A172 (cell line): ENCODE results near the gene FAM161A. TPM values are rescaled to one million over a fixed set of nuclear protein-coding genes. Genes with fewer than 3 reads are reported as not detected.
"Not testable (repeated sequence)": the region's sequence is repeated elsewhere in the genome, so short reads cannot be mapped to it uniquely, and the experiment has no call there.

Experiments used
- DNase-seq: peaks from one replicate; pipeline ENCODE4 v3.0.0-alpha.2; 2015; ENCODE audit warnings: low spot score
- total RNA-seq: library from RNA; depleted of rRNA; stranded (reverse); fragments of >200 nt; shearing (Covaris generic); gene quantifications from 2 replicates; pipeline ENCODE4 v1.2.3, GENCODE V29; 2014

FAM161A gene
- total RNA-seq, 1 experiment from 2014 or later: 4.0 TPM

DNA sequence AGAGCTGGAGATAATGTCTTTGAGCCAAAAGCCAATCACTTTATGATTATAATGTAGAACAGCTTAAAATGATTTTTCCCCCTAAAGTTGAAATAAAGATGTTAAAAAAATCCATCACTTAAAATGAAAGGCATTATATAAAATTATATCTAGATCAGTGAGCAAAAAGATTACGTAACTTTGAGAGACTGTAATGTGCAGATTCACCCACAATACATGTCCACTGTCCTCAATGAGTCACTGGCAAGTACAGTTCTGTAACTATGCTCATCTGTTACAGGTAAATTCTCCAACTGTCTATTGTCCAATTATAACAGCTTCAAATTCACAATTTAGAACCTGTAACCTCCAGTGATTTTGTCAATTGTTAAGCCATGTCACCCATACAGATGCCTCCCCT, 19.0 kb downstream of the FAM161A start:
- DNase-seq: no peak

DNA sequence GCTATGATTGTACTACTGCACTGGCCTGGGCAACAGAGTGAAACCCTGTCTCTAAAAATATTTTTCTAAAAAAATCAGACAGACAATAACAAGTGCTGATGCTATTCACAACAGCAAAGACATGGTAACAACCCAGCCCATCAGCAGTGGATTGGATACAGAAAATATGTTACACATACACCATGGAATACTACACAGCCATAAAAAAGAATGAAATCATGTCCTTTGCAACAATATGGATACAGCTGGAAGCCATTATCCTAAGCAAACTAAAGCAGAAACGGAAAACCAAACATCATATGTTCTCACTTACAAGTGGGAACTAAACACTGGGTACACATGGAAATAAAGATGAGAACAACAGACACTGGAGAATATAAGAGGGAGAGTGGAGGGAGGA, 19.9 kb downstream of the FAM161A start:
- no peak for DNase-seq

DNA sequence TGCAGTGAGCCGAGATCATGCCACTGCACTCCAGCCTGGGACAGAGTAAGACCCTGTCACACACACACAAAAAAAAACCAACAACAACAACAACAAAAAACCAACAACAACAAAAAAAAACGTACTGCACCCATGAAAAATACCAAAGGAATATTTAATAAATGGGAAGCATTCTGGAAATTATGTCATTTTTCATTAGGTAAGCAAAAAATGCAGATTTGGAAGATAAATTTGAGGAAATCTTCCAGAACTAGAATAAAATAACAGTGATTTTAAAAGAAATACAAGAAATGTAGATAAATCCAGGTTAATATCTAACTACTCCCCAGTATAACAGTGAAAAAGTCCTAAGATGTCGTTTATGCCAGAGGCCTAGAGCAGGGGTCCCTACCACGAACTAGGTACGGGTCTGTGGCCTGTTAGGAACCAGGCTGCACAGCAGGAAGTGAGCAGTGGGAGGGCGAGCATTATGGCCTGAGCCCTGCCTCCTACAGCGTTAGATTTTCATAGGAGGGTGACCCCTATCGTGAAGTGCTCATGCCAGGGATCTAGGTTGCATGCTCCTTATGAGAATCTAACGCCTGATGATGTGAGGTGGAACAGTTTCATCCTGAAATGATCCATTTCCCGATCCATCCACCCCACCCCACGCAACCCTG, 21.5 kb downstream of the FAM161A start:
- no peak for DNase-seq

DNA sequence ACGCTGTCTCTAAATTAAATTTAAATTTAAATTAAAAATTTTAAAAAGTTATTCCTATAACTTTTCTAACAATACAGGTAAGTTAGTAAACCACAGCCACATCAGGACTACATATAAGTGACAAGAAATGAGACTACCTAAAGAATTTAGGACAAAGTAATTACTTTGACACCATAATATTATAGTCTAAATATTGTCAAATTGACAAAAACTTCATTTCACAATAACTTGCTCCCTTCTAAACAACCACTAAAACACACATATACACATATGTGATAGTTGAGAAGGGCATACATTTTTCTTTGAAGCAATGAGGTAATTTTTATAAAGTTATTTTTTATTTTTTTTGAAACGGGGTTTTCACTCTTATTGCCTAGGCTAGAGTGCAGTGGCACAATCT, 31.6 kb downstream of the FAM161A start:
- DNase-seq: no peak

DNA sequence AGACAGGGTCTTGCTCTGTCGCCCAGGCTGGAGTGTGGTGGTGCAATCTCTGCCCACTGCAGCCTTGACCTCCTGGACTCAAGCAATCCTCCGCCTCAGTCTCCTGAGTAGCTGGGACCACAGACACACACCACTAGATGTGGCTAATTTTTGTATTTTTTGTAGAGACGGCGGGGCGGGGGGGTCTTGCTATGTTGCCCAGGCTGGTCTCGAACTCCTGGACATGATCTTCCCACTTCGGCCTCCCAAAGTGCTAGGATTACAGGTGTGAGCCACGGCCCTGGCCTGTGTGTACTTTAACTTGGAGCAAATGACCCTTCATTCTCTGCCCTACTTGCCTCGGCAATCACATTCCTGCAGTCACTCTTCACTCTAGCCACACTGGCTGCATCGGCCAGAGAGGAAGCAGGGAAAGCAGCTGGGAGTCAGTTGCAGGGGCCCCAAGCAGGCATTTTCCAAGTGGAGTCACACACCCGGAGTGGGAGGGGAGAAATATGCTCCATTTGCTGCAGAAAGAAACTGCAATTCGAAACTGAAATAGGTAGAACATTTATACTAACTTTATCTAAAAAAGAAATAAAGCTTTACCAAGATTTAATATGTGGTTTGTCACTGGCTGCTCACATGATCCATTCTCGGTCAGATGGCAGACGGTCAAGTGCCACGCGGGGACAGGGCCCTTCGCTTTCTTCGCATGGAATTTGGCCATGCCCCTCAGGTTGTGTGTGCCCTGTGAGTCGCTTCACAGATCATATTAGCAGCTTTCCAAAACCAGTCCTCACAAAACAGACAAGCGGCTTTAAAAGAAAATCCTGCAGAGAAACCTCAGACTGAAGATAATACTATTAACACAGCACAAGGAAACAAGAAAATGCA, 37.1 kb downstream of the FAM161A start:
- DNase-seq: no peak

DNA sequence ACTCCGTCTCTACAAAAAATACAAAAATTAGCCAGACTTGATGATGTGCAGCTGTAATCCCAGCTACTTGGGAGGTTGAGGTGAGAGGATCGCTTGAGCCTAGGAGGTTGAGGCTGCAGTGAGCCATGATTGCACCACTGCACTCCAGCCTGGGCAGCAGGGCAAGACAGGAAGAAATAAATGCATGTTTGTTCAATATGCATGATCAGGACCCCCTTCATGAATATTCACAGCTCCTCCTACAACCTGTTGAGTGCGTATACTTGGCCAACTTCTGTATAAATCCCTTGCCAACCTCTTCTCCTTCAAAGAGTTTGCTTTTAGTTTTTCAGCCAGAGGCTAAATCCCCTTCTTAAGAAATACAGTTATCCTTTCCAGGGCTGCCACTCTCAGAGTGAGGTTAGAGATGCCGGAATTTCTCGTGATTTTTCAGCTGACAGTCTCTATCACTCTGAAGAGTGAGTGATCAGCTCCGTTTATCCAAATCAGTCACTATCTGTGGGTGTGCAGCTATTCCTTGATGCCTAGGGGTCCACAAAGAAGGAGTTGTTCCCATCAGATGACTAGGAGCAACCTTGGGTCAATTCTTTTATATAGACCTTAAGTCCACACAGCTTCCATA, 39.2 kb downstream of the FAM161A start:
- DNase-seq: no peak

DNA sequence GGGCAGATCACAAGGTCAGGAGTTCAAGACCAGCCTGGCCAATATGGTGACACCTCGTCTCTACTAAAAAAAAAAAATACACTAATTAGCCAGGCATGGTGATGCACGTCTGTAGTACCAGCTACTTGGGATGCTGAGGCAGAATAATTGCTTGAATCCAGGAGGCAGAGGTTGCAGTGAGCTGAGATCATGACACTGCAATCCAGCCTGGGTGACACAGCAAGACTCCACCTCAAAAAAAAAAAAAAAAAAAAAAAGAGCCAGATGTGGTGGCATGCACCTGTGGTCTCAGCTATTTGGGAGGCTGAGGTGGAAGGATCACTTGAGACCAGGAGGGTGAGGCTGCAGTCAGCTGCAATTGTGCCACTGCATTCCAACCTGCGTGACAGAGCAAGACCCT, 40.5 kb downstream of the FAM161A start:
- not testable (repeated sequence) for DNase-seq

DNA sequence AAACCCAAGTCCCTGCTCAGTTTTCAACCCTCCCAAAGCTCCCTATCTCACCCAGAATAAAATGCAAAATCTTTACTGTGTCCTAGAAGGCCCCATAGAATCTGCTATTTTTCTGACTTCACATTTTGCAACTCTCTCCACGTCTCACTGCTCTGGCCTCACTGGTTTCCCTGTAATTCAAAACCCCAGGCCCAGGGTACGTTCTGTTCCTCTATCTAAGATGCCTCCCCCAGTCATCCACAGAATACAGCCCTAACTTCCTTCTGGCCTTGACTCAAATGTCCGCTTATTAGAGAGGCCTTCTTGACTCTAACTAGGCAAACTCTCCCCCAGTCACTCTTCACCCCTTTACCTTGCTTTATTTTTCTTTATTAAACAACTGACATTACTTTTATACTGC, 42.0 kb downstream of the FAM161A start:
- no peak for DNase-seq

DNA sequence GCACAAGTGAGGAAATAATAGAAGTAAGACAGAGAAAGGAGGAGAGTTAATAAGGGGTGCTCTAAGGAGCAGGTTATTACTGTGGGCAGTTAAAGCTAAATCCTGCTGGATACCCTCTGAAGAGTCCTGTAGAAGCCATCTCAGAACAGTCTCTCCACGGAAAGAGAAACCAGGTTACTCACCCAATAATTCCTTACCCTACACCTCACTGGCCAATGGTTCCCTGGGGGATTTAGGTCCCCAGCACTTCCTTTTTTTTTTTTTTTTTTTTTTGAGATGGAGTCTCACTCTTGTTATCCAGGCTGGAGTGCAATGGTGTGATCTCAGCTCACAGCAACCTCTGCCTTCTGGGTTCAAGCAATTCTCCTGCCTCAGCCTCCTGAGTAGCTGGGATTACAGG, 43.7 kb downstream of the FAM161A start:
- not testable (repeated sequence) for DNase-seq

DNA sequence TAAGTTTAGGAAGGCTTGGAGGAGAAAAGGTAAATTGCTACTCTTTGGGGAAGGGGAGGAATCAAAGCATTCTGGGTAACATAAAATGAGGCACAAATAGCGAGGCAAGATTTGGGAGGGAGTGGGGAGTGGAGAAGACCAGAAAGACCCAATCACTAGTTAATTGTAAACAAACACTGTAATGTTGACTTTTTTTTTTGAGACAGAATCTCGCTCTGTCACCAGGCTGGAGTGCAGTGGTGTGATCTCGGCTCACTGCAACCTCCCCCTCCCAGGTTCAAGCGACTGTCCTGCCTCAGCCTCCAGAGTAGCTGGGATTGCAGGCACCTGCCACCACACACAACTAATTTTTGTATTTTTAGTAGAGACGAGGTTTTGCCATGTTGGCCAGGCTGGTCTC, 45.2 kb downstream of the FAM161A start:
- DNase-seq: not testable (repeated sequence)

DNA sequence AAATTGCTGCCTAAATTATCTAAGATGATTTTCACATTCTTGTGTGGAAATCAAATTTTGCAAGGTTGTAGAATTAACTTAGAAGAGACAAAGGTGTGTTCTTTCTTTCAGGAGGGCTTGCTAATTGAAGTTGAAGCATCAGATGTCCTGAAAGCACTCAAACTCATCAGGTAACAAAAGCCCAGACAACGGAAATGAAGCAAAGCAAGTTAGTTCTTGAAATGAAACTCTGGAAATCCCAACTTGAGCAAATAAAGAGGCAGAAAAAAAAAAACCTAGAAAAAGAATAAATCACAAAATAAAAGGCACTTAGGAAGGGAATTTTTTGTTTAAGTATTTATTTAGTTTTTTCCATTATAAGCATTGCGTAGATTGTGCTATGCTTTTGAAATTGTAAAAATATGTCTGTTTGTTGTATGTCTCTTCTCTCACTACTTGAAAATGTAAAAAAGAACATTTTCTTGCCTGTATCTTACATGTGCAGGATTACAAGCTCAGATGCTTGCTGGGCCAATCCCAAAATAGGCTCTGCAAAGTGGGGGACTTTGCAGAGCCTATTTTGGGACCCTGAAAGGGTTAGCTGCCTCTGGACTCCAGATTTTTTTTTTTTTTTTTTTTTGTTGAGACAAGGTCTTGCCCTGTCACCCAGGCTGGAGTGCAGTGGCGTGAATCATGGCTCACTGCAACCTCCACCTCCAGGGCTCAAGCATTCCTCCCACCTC, 46.7 kb downstream of the FAM161A start:
- no peak for DNase-seq

DNA sequence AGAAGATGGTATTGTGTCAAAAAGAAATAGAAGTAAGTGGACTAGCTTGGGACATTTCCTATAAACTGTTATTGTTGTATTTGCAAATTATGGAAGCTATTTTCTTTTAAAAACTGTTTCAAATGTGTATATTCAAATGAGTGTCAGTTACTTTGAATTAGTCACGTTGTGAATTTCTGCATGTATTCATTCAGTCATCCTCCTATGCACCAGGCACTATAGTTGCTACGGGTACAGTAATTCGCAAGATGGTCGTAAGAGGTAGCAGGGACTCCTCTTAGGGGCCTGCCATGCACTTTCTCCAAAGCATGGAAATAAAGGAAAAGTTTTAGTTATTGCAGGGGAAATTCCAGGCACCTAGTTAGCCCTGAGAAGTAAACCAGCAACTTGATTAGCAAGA, 51.3 kb downstream of the FAM161A start:
- no peak for DNase-seq

DNA sequence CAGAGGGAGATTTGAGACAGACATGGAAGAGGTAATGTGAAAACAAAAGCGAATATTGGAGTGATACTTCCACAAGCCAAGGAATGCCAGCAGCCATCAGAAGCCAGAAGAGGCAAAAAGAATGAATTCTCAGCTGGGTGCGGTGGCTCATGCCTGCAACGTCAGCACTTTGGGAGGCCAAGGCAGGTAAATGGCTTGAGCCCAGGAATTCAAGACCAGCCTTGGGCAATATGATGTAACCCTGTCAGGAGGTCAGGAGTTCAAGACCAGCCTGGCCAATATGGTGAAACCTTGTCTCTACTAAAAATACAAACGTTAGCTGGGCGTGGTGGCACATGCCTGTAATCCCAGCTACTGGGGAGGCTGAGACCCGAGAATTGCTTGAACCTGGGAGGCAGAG, 54.8 kb downstream of the FAM161A start:
- DNase-seq: no peak

DNA sequence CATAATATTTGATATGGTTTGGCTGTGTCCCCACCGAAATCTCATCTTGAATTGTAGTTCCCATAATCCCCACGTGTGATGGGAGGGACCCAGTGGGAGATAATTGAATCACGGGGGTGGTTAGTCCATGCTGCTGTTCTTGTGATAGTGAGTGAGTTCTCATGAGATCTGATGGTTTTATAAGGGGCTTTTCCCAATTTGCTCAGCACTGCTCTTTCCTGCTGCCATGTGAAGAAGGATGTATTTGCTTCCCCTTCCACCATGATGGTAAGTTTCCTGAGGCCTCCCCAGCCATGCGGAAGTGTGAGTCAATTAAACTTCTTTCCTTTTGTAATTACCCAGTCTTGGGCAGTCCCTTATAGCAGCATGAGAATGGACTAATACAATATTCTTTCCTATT, 56.4 kb downstream of the FAM161A start:
- DNase-seq: not testable (repeated sequence)

DNA sequence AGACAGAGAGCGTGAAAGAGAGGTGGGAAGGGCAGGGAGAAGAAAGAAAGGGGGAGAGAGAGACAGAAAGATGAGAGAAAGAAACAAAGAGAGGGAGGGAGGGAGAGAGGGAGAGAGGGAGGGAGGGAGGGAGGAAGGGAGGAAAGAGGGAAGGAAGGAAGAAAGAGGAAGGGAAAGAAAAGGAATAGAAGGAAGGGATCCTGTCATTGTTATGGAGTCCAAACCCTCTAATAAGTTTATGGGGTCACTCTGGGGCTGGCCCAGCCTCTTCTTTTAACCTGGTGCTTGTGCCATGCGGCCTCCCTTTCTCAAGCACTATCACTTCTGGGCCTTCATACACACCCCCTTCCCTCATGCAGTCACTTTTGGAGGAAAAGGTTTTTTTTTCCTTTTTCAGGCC, 58.5 kb downstream of the FAM161A start:
- no peak for DNase-seq

DNA sequence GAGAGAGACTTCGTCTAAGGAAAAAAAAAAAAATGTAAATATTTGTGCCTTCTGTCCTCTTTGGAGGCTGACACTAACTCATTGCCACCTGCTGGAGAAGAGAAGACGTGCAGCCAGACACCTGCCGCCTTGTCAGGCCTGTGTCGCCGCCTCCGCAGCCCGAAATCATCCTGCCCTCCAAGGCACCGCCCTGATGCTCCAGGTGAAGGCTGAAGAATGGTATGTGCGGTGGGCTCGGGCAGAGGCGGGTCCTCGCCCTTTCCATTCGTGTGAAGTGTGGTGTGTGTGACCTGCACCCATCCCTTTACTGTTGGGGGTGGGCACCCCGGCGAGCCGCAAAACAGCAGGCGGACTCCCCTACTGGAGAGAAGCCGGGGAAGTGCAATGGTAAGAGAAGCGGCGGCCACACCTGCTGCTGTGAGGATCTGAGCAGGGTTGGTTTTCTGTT, 60.4 kb downstream of the FAM161A start:
- peak; percentile 43 for DNase-seq

DNA sequence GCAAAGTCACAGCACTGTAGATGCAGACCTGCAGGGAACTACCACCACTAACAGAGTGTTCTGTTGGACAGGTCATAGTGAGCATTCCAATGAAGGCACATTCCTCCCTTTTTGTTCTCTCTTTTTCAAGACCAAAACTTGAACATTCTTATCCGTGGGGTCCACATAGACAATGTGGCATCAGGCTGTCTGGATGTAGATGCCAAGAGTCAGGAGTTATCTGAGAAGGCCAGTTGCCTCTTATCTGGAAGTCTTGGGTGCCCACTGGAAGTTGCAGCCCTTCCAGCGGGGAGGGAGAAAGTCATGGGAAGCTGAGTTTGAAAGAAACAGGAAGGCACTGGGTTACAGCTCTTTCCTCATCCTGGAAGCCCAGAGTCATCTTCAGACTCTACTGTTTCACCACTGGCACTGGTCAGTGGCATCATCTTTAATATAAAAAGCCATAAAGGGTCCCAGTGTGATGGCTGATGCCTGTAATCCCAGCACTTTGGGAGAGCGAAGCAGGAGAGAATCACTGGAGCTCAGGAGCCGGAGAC, 61.4 kb downstream of the FAM161A start:
- no peak for DNase-seq

DNA sequence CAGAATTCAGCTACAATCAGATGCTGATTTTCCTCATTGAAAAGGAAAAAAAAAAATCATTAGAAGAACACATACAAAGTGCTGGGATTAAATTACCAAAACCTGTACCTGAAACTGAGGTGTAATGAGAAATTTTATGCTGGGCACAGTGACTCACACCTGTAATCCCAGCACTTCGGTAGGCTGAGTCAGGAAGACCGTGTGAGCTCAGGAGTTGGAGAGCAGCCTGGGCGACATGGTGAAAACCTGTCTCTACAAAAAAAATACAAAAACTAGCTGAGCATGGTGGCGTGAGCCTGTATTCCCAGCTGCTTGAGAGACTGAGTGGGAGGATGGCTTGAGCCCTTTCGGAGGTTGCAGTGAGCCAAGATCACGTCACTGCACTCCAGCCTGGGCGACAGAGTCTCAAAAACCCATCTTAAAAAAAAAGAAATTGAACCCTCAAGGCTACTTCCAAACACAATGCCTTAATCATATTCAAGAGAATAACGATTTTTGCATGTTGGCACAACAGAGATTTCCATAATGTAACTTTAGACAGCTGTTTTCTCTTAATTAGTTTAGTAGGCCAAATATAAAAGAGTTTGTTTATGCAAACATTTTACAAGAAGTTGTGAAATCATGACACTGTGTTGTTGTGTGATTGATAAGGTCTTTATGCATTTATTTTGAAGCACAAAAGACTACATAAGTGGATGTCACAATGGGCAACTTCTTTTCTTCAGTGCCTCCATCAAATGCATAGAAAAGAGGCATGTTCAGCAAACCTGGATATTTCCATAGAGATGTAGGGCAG, 63.9 kb downstream of the FAM161A start:
- DNase-seq: no peak

DNA sequence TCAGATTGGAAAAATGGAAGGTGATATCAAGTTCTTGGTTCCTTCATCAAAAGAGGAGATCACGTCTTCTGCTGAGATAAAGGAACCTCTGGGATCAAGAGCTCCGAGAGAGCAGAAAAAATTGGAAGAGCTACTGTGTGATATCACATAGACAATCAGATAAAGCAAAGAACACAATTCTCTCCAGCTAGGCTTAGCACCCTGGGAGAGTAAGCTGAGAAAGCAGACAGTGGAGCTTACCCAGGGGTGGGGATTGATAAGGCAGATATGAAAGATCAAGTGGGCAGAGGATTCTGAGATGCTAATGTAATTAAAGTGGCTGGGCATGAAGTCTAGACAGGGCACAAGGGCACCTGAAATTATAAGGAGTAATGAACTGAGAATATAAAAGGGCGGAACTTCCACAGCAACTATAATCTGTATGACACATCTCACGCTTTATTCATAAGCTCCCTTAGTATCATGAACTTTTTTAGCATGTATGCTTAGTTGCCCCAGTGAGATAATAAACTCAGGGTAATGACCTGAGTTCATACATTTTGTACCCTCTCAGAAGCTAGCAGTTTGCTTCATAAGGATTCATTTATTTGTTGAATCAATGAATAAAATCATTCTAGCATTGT, 65.8 kb downstream of the FAM161A start:
- no peak for DNase-seq

DNA sequence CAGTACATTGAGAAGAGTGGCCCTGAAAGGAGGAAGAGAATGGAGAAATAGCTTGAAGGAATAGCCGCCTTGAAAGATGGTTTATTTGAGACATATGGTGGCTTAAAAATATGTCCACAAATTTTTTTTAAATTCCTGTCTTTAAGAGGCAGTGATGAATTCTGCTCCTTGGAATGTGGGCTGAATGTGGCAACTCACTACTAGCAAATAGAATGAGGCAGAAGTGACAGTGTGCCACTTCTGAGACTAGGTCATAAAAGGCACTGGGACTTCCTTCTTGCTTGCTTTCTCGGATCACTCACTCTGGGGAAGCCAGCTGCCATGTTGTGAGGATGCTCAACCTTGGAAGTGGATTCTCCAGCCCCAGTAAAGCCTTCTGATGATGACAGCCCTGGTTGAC, 67.0 kb downstream of the FAM161A start:
- no peak for DNase-seq

DNA sequence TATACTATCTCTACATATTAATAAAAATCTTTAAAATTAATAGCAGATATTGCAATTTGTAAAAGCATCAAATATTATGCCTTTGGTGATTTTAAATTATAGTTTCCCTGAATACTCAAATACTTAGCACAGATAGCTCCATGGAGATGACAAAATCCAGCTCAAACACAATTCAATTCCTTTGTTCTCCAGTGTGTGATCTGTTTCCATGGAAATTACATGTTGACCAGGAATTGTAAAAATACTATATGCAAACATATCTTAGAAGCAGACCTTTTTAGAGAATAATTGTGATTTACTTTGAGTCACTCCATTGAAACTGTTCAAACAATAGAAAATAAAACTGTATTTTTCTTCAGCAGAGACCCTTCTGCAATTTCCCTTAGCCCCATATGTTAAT, 68.3 kb downstream of the FAM161A start:
- DNase-seq: no peak
